ENCODE measurements around the gene FAM32A. TPM values are rescaled to one million over a fixed set of nuclear protein-coding genes. Genes with fewer than 3 reads are reported as not detected.
"Not testable (repeated sequence)": the region's sequence is repeated elsewhere in the genome, so short reads cannot be mapped to it uniquely, and the experiment has no call there.

FAM32A gene
- total RNA-seq, 1 experiment from 2014 or later, result 140 TPM

DNA sequence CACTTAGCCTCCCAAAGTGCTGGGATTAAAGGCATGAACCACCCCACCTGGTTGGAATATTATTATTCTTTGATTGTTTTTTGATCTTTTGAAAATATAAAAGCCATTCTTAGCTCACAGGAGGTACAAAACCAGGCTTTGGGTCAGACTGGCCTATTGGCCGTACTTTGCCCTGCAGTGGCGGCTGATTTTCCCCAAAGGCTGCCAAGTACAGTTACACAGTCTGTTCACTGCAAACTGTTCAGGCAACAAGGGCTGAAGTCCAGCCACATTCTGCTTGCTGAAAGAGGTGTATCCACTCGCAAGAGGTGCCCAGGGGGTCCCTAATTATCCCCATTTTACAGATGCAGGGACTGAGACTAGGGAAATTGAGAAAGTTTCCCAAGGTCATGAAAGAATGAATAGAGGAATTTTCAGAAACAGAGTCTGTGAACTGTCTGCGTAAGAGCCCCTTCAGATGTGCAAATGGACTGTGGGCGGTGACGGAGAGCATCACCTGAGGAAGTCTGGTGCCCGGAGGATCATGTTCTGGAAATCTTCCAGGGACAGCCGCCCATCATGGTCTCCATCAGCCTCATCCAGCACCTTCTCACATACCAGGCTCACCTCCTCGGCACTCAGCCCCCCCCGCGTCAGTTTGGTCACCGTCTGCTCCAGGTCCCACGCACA is 20.9 kb upstream of the FAM32A start:
- DNase-seq (ENCODE audit: low read depth), result no peak

DNA sequence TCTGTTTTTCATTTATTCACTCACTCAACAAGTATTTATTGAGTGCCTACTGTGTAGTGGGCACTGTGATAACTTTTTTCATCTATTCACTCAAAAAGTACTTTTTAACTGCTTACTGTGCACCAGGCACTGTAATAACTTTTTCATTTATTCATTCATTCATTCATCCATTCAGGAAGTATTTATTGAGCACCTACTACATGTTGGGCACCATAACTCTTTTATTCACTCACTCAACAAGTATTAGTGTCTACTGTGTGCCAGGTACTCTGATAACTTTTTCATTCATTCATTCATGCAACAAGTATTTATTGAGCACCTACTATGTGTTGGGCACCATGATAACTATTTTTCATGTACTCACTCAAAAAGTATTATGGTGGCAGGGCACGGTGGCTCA is 18.8 kb upstream of the FAM32A start:
- no peak for DNase-seq (ENCODE audit: low read depth)

DNA sequence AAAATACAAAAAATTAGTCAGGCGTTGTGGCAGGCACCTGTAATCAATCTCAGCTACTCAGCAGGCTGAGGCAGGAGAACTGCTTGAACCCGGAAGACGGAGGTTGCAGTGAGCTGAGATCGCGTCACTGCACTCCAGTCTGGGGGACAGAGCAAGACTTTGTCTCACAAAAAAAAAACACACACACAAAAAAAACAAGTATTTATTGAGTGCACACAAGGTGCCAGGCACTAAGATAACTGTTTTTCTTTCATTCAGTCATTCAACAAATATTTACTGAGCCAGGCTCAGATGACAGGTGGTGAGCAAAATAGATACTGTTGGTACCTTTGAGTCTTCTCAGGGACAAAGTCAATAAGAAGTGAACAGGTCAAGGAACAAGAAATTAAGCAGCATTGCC is 18.2 kb upstream of the FAM32A start:
- no peak for DNase-seq (ENCODE audit: low read depth)

DNA sequence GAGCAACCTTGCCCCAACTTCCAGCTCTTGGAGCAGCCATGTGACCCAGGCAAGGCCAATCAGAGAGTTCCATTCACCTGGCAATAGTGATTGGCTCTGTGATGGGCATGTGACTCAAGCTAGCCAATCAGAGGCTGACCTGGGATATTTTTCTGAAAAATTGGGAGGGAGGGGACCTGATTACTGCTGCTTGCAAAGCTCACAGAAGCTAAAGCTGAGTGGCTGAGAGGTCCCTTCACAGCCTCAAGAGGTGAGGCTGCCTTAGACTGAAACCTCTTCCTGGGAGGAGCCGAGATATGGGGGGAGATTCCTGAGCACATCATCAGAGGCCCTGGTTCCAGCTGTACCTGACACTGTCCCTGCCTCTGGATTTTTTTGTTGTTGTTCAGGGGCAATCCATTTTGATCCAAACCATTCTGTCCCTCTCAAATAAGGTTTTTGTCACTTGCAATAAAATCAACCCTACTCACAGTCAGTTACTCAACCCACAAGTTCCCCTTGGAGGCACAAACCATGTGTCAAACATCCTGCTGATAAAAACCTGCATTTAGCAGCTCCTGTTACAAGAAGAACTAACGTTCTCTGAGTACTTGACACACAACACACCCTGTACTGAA is 16.6 kb upstream of the FAM32A start:
- no peak for DNase-seq (ENCODE audit: low read depth)

DNA sequence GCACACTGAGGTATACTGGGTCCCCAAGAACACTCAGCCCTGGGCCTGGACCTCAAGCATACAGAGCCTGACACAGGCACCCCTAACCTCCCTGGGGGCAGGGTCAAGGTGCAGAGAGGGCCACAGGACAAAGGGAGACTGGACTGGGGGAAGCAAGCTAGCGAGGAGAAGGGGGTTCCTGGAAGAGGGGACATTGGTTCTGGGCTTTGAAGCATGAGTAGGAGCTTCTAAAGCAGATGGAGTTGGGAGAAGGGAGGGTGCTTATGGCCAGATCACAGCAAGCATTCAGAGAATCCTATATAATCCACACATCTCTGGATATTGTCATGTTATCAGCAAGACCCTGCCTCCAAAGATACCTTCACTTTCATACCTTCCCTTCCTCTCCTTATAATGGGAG is 15.1 kb upstream of the FAM32A start:
- DNase-seq (ENCODE audit: low read depth), result no peak

DNA sequence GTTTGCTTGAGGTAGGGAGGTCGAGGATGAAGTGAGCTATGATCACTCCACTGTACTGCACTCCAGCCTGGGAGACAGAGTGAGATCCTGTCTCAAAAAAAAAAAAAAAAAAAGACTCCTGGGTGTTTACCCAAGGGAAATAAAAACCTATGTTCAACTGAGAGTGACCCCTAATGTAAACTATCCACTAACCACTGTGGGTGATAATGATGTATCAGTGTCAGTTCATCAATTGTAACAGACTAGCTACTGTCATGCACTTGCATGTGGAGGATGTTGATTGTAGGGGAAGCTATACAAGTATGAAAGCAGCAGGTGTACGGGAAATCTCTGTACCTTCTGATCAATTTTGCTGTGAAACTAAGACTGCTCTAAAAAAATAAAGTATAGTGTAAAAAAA is 9.3 kb upstream of the FAM32A start:
- no peak for DNase-seq (ENCODE audit: low read depth)

DNA sequence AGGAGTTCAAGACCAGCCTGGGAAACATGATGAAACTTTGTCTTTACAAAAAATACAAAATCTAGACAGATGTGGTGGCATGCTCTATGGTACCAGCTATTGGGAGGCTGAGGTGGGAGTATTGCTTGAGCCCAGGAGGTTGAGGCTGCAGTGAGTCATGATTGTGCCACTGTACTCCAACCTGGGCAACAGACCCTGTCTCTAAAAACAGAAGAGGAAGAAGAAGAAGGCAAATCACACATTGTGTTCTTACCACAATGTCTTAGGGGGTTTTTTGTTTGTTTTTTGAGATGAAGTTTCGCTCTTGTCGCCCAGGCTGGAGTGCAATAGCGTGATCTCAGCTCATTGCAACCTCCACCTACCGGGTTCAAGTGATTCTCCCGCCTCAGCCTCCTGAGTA is 6.3 kb upstream of the FAM32A start:
- DNase-seq (ENCODE audit: low read depth), result not testable (repeated sequence)

DNA sequence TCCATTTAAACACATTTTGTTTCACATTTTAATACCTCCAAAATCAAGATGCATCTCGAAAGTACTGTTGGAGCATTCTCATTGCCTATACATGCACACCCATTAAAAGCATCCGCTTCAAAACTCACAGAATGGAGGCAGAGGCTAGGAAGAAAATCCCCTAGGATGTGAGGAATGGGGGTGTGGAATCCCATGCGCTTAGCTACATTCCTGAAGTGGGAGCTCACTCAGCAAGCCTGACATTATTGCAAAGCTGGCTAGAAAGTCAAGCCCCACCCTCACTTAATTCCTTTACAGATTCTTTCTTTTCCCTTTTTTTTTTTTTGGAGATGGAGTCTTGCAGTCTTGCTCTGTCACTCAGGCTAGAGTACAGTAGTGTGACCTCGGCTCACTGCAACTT is 4.6 kb upstream of the FAM32A start:
- DNase-seq (ENCODE audit: low read depth), result peak; percentile 43

DNA sequence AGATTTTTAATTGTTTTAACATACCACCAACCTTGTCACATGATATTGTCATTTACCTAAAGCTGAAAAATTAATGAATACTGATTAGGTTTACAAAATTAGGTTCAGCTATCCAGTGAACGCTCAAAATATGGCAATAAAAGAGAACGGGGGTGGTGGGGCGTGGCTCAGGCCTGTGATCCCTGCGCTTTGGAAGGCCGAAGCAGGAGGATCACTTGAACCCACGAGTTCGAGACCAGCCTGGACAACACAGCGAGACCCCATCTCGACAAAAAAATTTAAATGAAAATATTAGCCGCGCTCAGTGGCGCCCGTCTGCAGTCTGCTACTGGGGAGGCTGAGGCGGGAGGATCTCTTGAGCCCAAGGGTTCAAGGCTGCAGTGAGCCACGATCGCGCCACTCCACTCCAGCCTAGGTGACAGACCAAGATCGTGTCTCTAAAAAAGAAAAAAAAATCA is 516 bp upstream of the FAM32A start:
- DNase-seq (ENCODE audit: low read depth), result no peak

DNA sequence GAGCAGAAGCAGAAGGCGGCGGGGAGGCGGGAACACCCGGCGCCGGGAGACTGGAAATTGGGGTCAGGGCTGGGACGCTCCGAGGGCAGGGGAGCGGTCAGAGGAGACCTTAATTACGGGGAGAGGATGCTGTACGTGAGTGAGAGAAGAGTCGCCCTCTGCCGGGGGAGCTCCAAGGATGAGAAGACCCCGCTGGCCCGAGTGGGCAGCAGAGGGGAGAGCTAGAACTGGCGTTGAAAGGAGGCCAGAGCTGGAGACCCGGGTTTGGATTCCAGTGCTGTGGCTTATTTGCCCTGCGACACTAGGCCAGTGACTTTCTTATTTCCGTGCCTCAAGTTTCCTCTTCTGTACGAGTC is 536 bp downstream of the FAM32A start:
- DNase-seq (ENCODE audit: low read depth), result peak; percentile 42

DNA sequence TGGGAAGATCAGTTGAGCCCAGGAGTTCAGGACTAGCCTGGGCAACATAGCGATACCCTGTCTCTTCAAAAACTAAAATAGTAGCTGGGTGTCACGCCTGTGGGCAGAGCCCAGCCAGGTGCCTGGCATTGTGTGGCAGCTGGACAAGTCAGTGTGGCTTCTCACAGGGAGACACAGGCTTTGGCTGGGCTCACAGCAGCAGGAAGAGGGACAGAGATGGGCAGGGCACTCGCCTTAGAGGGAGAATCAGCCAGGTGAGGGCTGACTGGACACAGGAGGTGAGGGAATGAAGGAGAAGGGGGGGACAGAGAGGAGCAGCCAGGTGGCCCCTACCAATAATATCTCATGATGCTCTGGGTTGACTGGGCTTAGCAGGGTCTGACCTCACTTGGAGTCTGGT is 3.3 kb downstream of the FAM32A start:
- no peak for DNase-seq (ENCODE audit: low read depth)

DNA sequence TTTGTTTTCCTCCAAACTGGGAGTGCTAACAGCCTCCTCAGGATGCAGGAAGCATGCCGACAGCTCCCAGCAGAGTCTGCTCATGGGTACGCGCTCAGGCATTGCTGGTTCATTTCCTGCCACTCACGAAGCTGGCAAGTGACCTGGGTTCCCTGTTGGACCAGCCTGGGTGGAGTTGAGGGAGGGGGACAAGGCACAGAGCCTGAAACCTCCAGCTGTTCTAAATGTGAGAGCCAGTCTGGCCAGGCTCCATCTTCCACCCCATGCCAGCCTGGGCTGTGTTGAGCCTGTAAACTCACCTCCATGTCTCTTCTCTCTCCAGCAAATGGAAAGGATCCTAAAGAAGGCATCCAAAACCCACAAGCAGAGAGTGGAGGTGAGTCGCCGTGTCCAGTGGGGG is 5.0 kb downstream of the FAM32A start:
- DNase-seq (ENCODE audit: low read depth), result no peak

DNA sequence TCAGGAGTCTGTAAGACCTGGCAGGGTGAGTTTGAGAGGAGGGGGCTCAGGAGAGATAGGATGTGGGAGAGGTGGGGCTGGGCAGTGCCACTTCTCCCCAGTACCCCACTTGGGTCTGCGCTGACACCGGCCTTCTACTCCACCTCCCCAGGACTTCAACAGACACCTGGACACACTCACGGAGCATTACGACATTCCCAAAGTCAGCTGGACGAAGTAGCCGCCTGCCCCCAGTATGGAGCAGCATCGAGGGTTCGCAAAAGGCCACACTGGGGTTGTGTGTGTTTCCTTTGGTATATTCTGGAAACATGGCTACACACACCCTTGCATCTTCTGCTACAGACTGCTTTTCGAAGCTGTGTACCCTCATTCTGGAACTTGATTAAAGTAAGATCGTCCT is 5.5 kb downstream of the FAM32A start:
- DNase-seq (ENCODE audit: low read depth), result no peak

DNA sequence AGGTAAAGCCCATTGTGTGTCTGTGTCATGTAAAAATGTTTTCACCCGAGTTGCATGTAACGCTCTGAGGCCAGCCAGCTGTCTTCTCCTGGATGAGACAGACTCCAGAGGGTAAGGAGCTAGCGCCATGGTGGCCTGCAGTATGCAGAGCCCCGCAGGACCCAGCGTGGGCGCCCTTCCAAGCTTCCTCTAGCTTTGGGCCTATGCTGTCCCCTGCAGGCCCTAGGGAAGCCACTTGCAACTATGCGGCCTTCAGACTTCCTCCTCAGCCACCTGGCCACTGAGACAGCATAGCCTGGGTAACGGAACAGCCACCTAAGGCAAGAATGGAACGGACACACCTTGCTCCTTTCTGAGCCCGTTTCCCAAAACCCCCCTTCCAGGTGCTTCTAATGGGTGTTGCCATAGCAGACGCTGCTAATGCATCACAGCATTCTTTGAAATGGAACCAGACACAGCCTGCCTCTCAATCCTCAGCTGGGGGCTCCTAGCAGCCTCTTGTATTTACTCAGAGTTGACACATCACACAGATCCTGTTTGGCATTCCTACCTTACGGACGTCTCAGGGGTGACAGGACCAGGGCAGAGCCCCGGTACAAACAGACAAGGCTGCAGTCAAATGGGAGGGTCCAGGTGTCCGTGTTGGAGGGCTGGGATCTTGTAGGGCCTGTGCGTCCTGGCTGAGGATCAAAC is 6.2 kb downstream of the FAM32A start:
- no peak for DNase-seq (ENCODE audit: low read depth)

DNA sequence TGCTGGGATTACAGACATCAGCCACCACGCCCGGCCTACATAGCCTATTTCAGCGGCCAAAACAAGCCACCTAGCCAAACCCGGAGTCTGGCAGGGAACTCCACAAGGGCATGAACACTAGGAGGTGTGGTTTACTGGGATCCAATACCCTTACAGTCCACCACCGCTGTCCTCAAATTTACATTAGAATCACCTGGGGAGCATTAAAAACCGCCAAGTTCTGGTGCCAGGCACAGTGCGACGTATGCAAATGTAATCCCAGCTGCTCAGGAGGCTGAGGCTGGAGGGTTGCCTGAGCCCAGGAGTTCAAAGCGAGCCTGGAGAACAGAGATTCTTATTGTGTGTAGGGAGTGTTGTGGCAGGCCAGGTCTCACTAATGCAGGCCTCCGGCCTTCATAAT is 8.3 kb downstream of the FAM32A start:
- no peak for DNase-seq (ENCODE audit: low read depth)

DNA sequence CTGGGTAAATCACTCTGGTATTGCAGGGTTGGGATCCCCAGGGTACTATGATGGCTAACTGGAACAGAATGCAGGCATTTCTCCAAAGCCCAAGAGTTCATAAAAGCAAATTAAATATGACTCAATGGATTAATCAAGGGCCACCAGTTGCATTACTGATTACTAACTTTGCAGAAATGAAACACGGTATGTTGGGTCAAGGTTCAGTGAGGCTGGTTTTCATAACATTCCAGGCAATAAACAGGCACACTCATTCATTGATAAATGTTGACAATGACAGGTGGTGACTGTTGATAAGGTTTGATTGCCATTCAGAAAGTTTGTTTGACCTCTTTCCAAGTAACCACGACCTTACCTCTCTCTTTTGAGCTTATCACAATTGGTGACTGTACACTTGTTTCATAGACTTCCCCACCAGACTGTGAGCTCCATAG is 12.0 kb downstream of the FAM32A start:
- DNase-seq (ENCODE audit: low read depth), result peak; percentile 52

DNA sequence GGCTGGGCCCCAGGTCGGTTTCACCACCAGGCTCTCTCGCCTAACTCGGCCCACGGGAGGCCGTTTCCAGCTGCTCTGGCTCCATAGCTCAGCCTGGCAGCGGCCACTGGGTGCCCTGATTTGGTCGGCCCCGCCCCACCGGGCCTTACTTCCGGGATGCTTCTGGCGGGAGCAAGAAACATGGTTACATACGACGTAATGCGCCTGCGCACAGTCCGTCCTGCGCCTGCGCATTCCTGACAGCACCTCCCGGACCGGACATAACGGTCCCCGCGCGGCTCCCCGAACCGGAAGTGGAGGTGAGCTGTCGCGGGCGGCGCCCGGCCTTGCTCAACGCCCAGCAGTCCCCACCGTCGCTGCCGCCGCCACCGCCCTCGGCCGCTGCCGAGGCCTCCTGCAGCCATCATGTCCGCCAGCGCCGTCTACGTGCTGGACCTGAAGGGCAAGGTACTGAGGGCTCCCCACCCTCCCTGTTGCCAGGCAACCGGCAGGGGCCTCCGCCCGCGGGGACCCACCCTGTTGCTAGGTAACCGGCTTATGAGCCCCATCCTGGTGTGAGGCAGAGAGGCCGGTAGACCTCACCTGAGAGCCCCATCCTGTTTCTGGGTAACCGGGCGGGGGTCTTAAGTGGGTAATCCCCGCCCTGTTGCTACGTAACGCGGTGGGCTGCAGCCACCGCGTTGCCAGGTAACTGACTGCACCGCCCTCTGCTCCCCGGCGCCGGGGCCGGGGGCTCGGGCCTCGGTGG is 12.6 kb downstream of the FAM32A start, which contains the start of gene AP1M1:
Gene AP1M1 (plus strand): TSS at position 290 of the 748 bp plus-strand sequence. CDS start 116 bp downstream, at position 406.
- DNase-seq (ENCODE audit: low read depth), result peak; percentile 97

DNA sequence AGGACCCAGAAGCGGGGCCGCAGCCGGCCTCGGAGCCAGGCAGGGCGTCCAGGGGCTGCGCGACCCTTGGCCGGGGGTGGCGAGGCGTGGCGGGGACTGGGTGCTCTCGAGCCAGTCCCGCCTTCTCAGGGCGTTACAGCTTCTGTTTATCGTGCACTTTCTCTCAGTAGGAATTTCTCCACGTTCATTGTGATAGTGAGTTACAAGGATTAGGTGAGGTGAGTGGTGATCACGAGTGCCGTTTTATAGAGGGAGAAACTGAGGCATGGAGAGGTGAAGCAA is 13.1 kb downstream of the FAM32A start:
- no peak for DNase-seq (ENCODE audit: low read depth)

DNA sequence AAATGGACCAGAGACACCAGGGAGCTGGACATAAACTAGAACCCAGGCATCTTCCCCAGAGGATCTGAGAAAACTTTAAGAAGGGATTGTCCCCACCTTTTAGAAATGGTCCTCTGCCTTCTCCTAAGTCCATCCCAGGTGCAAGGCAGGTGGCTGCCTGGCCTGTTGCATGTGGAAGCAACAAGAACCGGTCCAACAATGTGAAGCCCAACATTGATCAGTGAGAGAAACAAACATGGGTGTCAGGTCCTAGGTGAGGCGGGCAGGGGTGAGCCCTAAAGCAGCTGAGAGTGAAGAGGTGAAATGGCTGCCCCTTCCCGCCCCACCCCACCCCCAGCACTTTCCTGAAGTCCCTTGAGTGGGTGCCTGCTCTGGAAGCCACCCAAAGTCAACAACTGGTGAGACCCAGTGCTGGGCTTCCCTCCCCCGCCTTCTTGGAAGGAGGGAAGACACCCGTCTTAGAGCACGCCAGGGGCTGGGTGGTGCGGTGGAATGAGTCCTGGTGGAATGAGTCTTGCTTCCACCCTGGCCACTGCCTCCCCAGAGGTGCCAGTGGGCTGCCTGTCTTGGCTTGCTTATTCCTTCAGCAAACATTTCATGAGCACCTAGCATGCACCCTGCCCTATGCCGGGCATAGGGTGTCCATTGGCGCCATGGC is 14.2 kb downstream of the FAM32A start:
- no peak for DNase-seq (ENCODE audit: low read depth)

DNA sequence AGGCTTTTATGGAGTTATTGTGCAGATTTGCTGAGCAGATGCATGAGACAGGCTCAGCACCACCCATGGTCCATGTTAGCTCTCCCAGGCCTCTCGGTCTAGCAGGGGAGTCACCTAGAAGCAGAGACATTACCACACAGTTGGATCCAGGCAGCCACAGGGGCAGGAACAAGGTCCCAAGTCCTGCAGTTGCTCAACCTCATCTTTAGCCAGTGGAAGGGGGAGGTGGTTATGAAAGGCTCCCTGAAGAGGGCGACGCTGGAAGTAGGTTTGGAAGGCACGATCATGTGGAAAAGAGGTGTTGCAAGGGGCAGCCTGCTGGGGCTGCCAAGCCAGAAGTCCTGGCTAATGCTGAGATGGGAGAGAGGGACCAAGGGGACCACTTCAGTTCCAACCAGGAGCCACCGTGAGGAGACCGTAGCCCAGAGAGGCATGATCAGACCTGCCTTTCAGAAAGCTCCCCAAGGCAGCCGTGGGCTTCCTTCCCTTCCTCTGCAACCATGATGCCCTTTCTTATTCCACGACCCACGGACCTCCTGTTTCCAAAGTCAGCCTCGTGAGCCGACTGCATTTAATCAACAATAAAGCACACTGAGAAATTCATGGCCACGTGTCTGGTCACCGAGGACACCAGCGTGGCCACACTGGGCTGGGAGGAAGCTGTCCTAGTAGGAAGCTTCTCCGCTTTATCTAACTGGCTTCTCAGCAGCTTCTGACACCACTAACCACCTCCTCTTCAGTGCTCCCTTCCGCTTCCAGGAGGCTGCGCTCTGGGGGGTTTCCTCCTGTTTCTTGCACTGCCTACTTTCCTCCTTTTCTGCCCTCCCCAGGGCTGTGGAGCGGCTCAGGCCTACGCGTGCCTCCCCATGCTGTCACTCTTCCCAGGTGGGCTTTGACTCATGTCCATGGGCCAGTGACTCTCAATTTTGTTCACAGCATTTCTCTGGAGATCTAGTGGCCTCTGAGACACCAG is 15.1 kb downstream of the FAM32A start:
- DNase-seq (ENCODE audit: low read depth), result no peak

DNA sequence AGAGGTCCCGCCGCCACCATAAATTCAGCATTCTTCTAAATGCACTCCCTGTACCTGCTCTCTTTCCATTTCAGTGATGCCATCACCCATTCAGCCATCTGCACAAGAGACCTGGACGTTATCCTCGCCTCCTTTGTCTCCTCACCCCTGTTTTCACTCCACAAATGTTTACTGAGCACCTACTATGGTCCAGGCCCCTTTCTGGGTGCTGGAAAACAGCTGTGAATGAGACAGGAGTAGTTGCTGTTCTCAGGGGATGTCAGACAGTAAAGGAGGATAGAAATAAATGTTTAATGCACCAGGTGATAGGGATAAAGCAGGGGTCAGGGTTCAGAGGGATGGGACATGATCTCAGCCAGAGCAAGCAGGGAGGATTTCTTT is 15.8 kb downstream of the FAM32A start:
- no peak for DNase-seq (ENCODE audit: low read depth)

All from RPMI7951 (cell line).